ENCODE measurements around the gene RAC2. TPM values are rescaled to one million over a fixed set of nuclear protein-coding genes. Genes with fewer than 3 reads are reported as not detected.

RAC2 gene
- total RNA-seq, 1 experiment from 2014 or later, result 90.5 TPM

- no peak overlapping the region for H3K4me3 ChIP-seq
- H3K27ac ChIP-seq, result peak overlapping the region; percentile 83
- TF ChIP-seq EZH2 (IDR thresholded peaks at IDR 0.05; ENCODE audit: low read depth) (no peak), CTCF (conservative IDR thresholded peaks at IDR 0.05) (no peak)
- H4K20me1 ChIP-seq (ENCODE audit: insufficient read depth), result 0 out of 2 replicates have a peak, but pooled peaks cover 4% of the 10 kb centered on the region
- H3F3A ChIP-seq (ENCODE audit: insufficient read depth, low read depth), result peaks cover 46% of the 10 kb centered on the region
- H3K9me3 ChIP-seq (ENCODE audit: insufficient read depth, low read depth), result no peaks in the 10 kb centered on the region
- peak; percentile 67 to 75 for DNase-seq
- H3K9me2 ChIP-seq (ENCODE audit: insufficient read depth), result no peaks in the 10 kb centered on the region
- peaks cover 33% of the 10 kb centered on the region for H3K4me1 ChIP-seq (replicated peaks; ENCODE audit: insufficient read depth)
- no peaks in the 10 kb centered on the region for H3K27me3 ChIP-seq (ENCODE audit: insufficient read depth, low read depth)
- POLR2A ChIA-PET (ENCODE audit: unreplicated experiment), result no interaction called here
- H2AFZ ChIP-seq, result no peak overlapping the region
- intact Hi-C loops (cut with micrococcal nuclease; ENCODE audit: unreplicated experiment), result loop anchor here (2.0 kb wide), 1 partner anchor 25 kb away; no protein-coding TSS in a partner anchor
- no peaks in the 10 kb centered on the region for H3K36me3 ChIP-seq (ENCODE audit: low read depth)
- CTCF ChIA-PET, result interaction anchor here (0.7 to 1.4 kb wide), 5 partner anchors 13 to 455 kb away, joined by 3 to 8 read pairs (median 3); no protein-coding TSS in a partner anchor
- no TSS peak for BruUV-seq (replicated peaks)
- H3K79me2 ChIP-seq (ENCODE audit: low read depth), result no peaks in the 10 kb centered on the region
- peak overlapping the region; percentile 64 for H3K4me2 ChIP-seq
These were observed 14.0 kb downstream of the RAC2 start for GRCh38 chr22:37229805-37230672.

GRCh38 chr22:37229012-37229804, 14.9 kb downstream of the RAC2 start:
- peak overlapping the region; percentile 83 for H3K27ac ChIP-seq
- no peaks in the 10 kb centered on the region for H3K79me2 ChIP-seq (ENCODE audit: low read depth)
- no peak overlapping the region for H3K4me3 ChIP-seq
- intact Hi-C loops (cut with micrococcal nuclease; ENCODE audit: unreplicated experiment), result no loop called here
- ChIA-PET POLR2A (ENCODE audit: unreplicated experiment) (interaction anchor here (0.5 to 0.6 kb wide), 2 partner anchors 30 to 183 kb away, joined by 5 to 6 read pairs; no protein-coding TSS in a partner anchor), CTCF (interaction anchor here (0.7 to 1.4 kb wide), 5 partner anchors 14 to 454 kb away, joined by 3 to 8 read pairs (median 3); no protein-coding TSS in a partner anchor)
- no peaks in the 10 kb centered on the region for H3K27me3 ChIP-seq (ENCODE audit: insufficient read depth, low read depth)
- DNase-seq, result peak; percentile 66 to 73
- H2AFZ ChIP-seq, result no peak overlapping the region
- TF ChIP-seq EZH2 (IDR thresholded peaks at IDR 0.05; ENCODE audit: low read depth), result no peak
- TF ChIP-seq CTCF (conservative IDR thresholded peaks at IDR 0.05), result no peak
- peaks cover 46% of the 10 kb centered on the region for H3F3A ChIP-seq (ENCODE audit: insufficient read depth, low read depth)
- H3K36me3 ChIP-seq (ENCODE audit: low read depth), result no peaks in the 10 kb centered on the region
- TSS peak; percentile 36 for BruUV-seq (replicated peaks)
- no peaks in the 10 kb centered on the region for H3K9me3 ChIP-seq (ENCODE audit: insufficient read depth, low read depth)
- H3K4me1 ChIP-seq (replicated peaks; ENCODE audit: insufficient read depth), result peaks cover 33% of the 10 kb centered on the region
- H3K9me2 ChIP-seq (ENCODE audit: insufficient read depth), result no peaks in the 10 kb centered on the region
- H4K20me1 ChIP-seq (ENCODE audit: insufficient read depth), result no peaks in the 10 kb centered on the region
- H3K4me2 ChIP-seq, result peak overlapping the region; percentile 64
